ENCODE measurements around the gene CGB7.
"Not testable (repeated sequence)": the region's sequence is repeated elsewhere in the genome, so short reads cannot be mapped to it uniquely, and the experiment has no call there.

CGB7 gene

GRCh38 chr19:49073514-49074378, 16.2 kb upstream of the CGB7 start:
- DNase-seq: peak; percentile 59

- DNase-seq: no peak
Observed at GRCh38 chr19:49071860-49072547, 14.5 kb upstream of the CGB7 start.

- no peak for DNase-seq
Observed at GRCh38 chr19:49070416-49070815, 12.9 kb upstream of the CGB7 start.

- DNase-seq: no peak
Observed at GRCh38 chr19:49069026-49069425, 11.5 kb upstream of the CGB7 start.

GRCh38 chr19:49067554-49067953, 10.0 kb upstream of the CGB7 start:
- DNase-seq: no peak

GRCh38 chr19:49065905-49066512, 8.5 kb upstream of the CGB7 start:
- no peak for DNase-seq

GRCh38 chr19:49064768-49065611, 7.4 kb upstream of the CGB7 start, which contains the start of gene NTF4:
Gene NTF4 (minus strand): TSS chr19:49064818. CDS start chr19:49061997, 2,821 bp downstream.
- DNase-seq: no peak

- no peak for DNase-seq
Observed at GRCh38 chr19:49064029-49064629, 6.6 kb upstream of the CGB7 start.

- no peak for DNase-seq
Observed at GRCh38 chr19:49061445-49061844, 3.9 kb upstream of the CGB7 start.

- DNase-seq: no peak
Observed at GRCh38 chr19:49061000-49061399, 3.5 kb upstream of the CGB7 start.

GRCh38 chr19:49059053-49059452, 1.5 kb upstream of the CGB7 start:
- DNase-seq: no peak

GRCh38 chr19:49058562-49058961, 1.0 kb upstream of the CGB7 start:
- no peak for DNase-seq

- not testable (repeated sequence) for DNase-seq
Observed at GRCh38 chr19:49056902-49057596, 500 bp downstream of the CGB7 start.

- DNase-seq: no peak
Observed at GRCh38 chr19:49056101-49056901, 1.2 kb downstream of the CGB7 start.

GRCh38 chr19:49050376-49051033, 7.0 kb downstream of the CGB7 start:
- not testable (repeated sequence) for DNase-seq

GRCh38 chr19:49049834-49050233, 7.7 kb downstream of the CGB7 start:
- not testable (repeated sequence) for DNase-seq

GRCh38 chr19:49049011-49049410, 8.5 kb downstream of the CGB7 start, which contains the start of gene CGB8:
Gene CGB8 (minus strand): TSS chr19:49049111. CDS start chr19:49048739, 372 bp downstream.
- not testable (repeated sequence) for DNase-seq

GRCh38 chr19:49043548-49043947, 14.0 kb downstream of the CGB7 start, which contains the start of gene CGB5:
Gene CGB5 (plus strand): TSS chr19:49043848. CDS start chr19:49044210, 362 bp downstream.
- not testable (repeated sequence) for DNase-seq

- DNase-seq: not testable (repeated sequence)
Observed at GRCh38 chr19:49042666-49043065, 14.9 kb downstream of the CGB7 start.

GRCh38 chr19:49042177-49042576, 15.4 kb downstream of the CGB7 start:
- DNase-seq: no peak

Data from NCI-H1694 (cell line).